PC-3 (cell line): ENCODE measurements around the gene MIEN1. TPM values are rescaled to one million over a fixed set of nuclear protein-coding genes. Genes with fewer than 3 reads are reported as not detected.

Experiments
- ATAC-seq: fragments of 200-7000 bp; cut with Tn5 transposase; 2 replicates; pipeline ENCODE4 v1.9.1; 2020; ENCODE audit warnings: mild to moderate bottlenecking, moderate library complexity
- BruUV-seq: library from RNA; stranded (reverse); fragments of 400-500 nt; replicated peaks from 2 replicates; lab custom pipeline; 2021; lab: Mats Ljungman, UMichigan
- CTCF ChIA-PET: fragments of 300-600 bp; sonication (Branson Sonifier 250); formaldehyde crosslinking; loops from one replicate; lab custom pipeline; 2022; ENCODE audit warnings: antibody characterized with exemption; lab: Charles Lee
- POLR2A ChIA-PET: fragments of 300-600 bp; sonication (Branson Sonifier 250); formaldehyde crosslinking; loops from one replicate; lab custom pipeline; 2022; ENCODE audit warnings: antibody characterized with exemption; ENCODE audit not compliant: unreplicated experiment; lab: Charles Lee
- DNase-seq: peaks from one replicate; pipeline ENCODE4 v3.0.0-alpha.2; 2015
- H2AFZ ChIP-seq: fragments of 300-600 bp; sonication (generic); 2 replicates; pipeline ENCODE4 v1.6.0; 2016; ENCODE audit warnings: antibody characterized with exemption, low read length
- H3F3A ChIP-seq: fragments of 300-600 bp; sonication (generic); one replicate; pipeline ENCODE4 v1.6.0; 2017; ENCODE audit warnings: antibody characterized with exemption, low read length, control low read depth, mild to moderate bottlenecking; ENCODE audit not compliant: unreplicated experiment
- H3K27ac ChIP-seq: fragments of 300-600 bp; sonication (generic); 2 replicates; pipeline ENCODE4 v1.5.1; 2016; ENCODE audit warnings: mild to moderate bottlenecking, low read length
- H3K27me3 ChIP-seq: fragments of 300-600 bp; sonication (generic); 2 replicates; pipeline ENCODE4 v1.6.1; 2016; ENCODE audit warnings: low read length, mixed read lengths
- H3K36me3 ChIP-seq: fragments of 300-600 bp; sonication (generic); 2 replicates; pipeline ENCODE4 v1.6.1; 2016; ENCODE audit warnings: low read depth, mixed run types, low read length, mixed read lengths
- H3K4me1 ChIP-seq: fragments of 300-600 bp; sonication (generic); 2 replicates; pipeline ENCODE4 v1.5.1; 2016; ENCODE audit warnings: low read length; ENCODE audit not compliant: insufficient read depth
- H3K4me2 ChIP-seq: fragments of 300-600 bp; sonication (generic); 2 replicates; pipeline ENCODE4 v1.6.0; 2016; ENCODE audit warnings: low read length
- H3K4me3 ChIP-seq: fragments of 300-600 bp; sonication (generic); 2 replicates; pipeline ENCODE4 v1.5.1; 2016; ENCODE audit warnings: mild to moderate bottlenecking, low read length, mixed read lengths
- H3K79me2 ChIP-seq: fragments of 300-600 bp; sonication (generic); 2 replicates; pipeline ENCODE4 v1.6.1; 2017; ENCODE audit warnings: low read length, mixed read lengths
- H3K9ac ChIP-seq: fragments of 300-600 bp; sonication (generic); 2 replicates; pipeline ENCODE4 v1.6.0; 2016; ENCODE audit warnings: mild to moderate bottlenecking, low read length
- H3K9me2 ChIP-seq: fragments of 300-600 bp; sonication (generic); replicated peaks from 2 replicates; pipeline ENCODE4 v1.6.1; 2016; ENCODE audit warnings: mixed run types, low read length, mixed read lengths
- H3K9me3 ChIP-seq: fragments of 300-600 bp; sonication (generic); 2 replicates; pipeline ENCODE4 v1.6.1; 2016; ENCODE audit warnings: low read length, mixed read lengths
- H4K20me1 ChIP-seq: fragments of 300-600 bp; sonication (generic); 2 replicates; pipeline ENCODE4 v1.6.1; 2016; ENCODE audit warnings: low read length, mixed read lengths
- CTCF ChIP-seq: fragments of 300-600 bp; sonication (generic); conservative IDR thresholded peaks from 2 replicates; pipeline ENCODE4 v1.5.1; 2017; ENCODE audit warnings: antibody characterized with exemption, low read depth, mild to moderate bottlenecking, low read length
- EZH2 ChIP-seq: fragments of 300-600 bp; sonication (generic); IDR thresholded peaks from one replicate; pipeline ENCODE4 v1.6.1; 2017; ENCODE audit warnings: antibody characterized with exemption, mild to moderate bottlenecking, low read length; ENCODE audit not compliant: unreplicated experiment
- EZH2phosphoT487 ChIP-seq: fragments of 300-600 bp; sonication (generic); IDR thresholded peaks from 2 replicates; pipeline ENCODE4 v1.6.1; 2018; ENCODE audit warnings: mild to moderate bottlenecking, antibody characterized with exemption, low read length, borderline replicate concordance
- intact Hi-C: fragments of 100-400 bp; cut with micrococcal nuclease; formaldehyde crosslinking; loops from 2 replicates; pipeline ENCODE4 v1.9.0; 2023
- microRNA-seq: library from miRNA; unstranded; fragments of <30 nt; microRNA quantifications from one replicate; pipeline ENCODE4 v1.1.0, GENCODE V29; 2020; ENCODE audit not compliant: unreplicated experiment
- total RNA-seq: library from RNA; depleted of rRNA; stranded (reverse); fragments of >200 nt; gene quantifications from 2 replicates; pipeline ENCODE4 v1.2.3, GENCODE V29; 2014; rRNA removed

Gene MIEN1
- total RNA-seq, 1 experiment from 2014 or later: 52.0 TPM

GRCh38 chr17:39679521-39680192 lies 50.7 kb downstream of the MIEN1 start:
- H3K4me1 ChIP-seq: peaks cover 8% of the 10 kb centered on the region; the same call in 1 of the 2 replicates
- H3K27ac ChIP-seq: no peak overlapping the region
- no peaks in the 10 kb centered on the region for H3K9me2 ChIP-seq
- no peaks in the 10 kb centered on the region for H3K79me2 ChIP-seq
- no peak overlapping the region for H3K4me2 ChIP-seq
- no peak for TF ChIP-seq EZH2
- TF ChIP-seq CTCF: no peak
- TF ChIP-seq EZH2phosphoT487: no peak
- H3K4me3 ChIP-seq: no peak overlapping the region
- no peak overlapping the region for H2AFZ ChIP-seq
- DNase-seq: no peak
- no peak overlapping the region for H3K9ac ChIP-seq
- ChIA-PET POLR2A (no interaction called here), CTCF (no interaction called here)
- no peaks in the 10 kb centered on the region for H3K9me3 ChIP-seq
- no TSS peak for BruUV-seq
- H3K36me3 ChIP-seq: no peaks in the 10 kb centered on the region
- no peaks in the 10 kb centered on the region for H4K20me1 ChIP-seq
- no peaks in the 10 kb centered on the region for H3K27me3 ChIP-seq
- no peaks in the 10 kb centered on the region for H3F3A ChIP-seq
- intact Hi-C loops: no loop called here
- no peak for ATAC-seq

Small RNA genes within 50 kb of the gene (microRNA-seq; reads per million reads assigned to microRNA genes)
- gene MIR4728: 1.5 reads per million

Other genes with a start within 250 kb of the MIEN1 start
- not detected in 2 replicates for gene NEUROD2, start 122.6 kb downstream of the MIEN1 start, total RNA-seq
- gene PPP1R1B, start 103.6 kb downstream of the MIEN1 start, total RNA-seq: 2.9 and 3.1 TPM in 2 replicates
- 30.5 and 56.4 TPM in 2 replicates for gene STARD3, start 93.4 kb downstream of the MIEN1 start, total RNA-seq
- 0.12 and 0.51 TPM in 2 replicates for gene TCAP, start 65.2 kb downstream of the MIEN1 start, total RNA-seq
- 1.2 and 1.4 TPM in 2 replicates for gene PNMT, start 62.1 kb downstream of the MIEN1 start, total RNA-seq
- gene PGAP3, start 42.5 kb downstream of the MIEN1 start, total RNA-seq: 5.9 and 10.3 TPM in 2 replicates
- 36.2 and 57.1 TPM in 2 replicates for gene ERBB2, start 30.5 kb downstream of the MIEN1 start, total RNA-seq
- 21.2 and 31.3 TPM in 2 replicates for gene GRB7, start 7.4 kb upstream of the MIEN1 start, total RNA-seq
- gene IKZF3, start 133.8 kb upstream of the MIEN1 start, total RNA-seq: under 0.01 TPM in 1 of 2 replicates, not detected in the other
- gene ZPBP2, start 137.7 kb upstream of the MIEN1 start, total RNA-seq: not detected in 2 replicates
- 3.8 and 4.8 TPM in 2 replicates for gene GSDMB, start 188.1 kb upstream of the MIEN1 start, total RNA-seq
- 27.0 and 27.4 TPM in 2 replicates for gene ORMDL3, start 197.1 kb upstream of the MIEN1 start, total RNA-seq
- not detected in 2 replicates for gene LRRC3C, start 197.2 kb upstream of the MIEN1 start, total RNA-seq
- not detected in 2 replicates for gene GSDMA, start 232.5 kb upstream of the MIEN1 start, total RNA-seq